OCI-LY7 (cell line): Measurements from ENCODE around the gene TEX2.

ENCODE experiments used
- EZH2phosphoT487 ChIP-seq: fragments of 200-600 bp; sonication (generic); IDR thresholded peaks from 2 replicates; pipeline ENCODE4 v1.6.1; 2018; ENCODE audit warnings: low read depth, borderline replicate concordance, mild to moderate bottlenecking, mixed run types, antibody characterized with exemption, low read length, moderate library complexity, mixed read lengths
- TF ChIP-seq, protein P1 (sequence below): fragments of 200-600 bp; sonication (generic); conservative IDR thresholded peaks from 2 replicates; pipeline ENCODE4 v1.5.1; 2014; ENCODE audit warnings: mild to moderate bottlenecking, antibody characterized with exemption, low read length, moderate library complexity, mixed read lengths

DNA sequence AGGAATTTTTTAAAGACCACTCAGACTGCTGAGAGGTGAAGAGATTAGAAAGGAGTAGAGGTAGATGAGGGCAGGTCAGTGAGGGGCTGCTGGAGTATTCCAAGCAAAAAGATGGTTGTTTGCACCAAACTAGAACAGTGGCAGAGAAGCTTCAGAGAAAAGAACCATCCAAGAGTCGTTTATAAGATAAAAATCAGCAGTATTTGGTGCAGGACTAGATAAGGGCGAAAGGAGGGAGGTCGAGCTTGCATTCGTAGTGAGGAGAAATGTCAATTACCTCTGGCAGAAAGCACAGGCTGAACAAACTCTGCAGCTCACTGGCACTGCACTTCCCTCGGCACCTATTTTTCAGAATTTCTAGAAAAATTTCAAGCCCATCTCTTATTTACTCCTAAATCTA, 9.6 kb downstream of the TEX2 start:
- TF ChIP-seq, protein P1, sequence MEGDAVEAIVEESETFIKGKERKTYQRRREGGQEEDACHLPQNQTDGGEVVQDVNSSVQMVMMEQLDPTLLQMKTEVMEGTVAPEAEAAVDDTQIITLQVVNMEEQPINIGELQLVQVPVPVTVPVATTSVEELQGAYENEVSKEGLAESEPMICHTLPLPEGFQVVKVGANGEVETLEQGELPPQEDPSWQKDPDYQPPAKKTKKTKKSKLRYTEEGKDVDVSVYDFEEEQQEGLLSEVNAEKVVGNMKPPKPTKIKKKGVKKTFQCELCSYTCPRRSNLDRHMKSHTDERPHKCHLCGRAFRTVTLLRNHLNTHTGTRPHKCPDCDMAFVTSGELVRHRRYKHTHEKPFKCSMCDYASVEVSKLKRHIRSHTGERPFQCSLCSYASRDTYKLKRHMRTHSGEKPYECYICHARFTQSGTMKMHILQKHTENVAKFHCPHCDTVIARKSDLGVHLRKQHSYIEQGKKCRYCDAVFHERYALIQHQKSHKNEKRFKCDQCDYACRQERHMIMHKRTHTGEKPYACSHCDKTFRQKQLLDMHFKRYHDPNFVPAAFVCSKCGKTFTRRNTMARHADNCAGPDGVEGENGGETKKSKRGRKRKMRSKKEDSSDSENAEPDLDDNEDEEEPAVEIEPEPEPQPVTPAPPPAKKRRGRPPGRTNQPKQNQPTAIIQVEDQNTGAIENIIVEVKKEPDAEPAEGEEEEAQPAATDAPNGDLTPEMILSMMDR = no peak
- no peak for TF ChIP-seq EZH2phosphoT487
